Lower leg skin (tissue), 3 donors: Measurements from ENCODE around the gene AFF2.

Experiments used
- CTCF ChIP-seq, 3 donors: fragments of 450-650 bp; IDR thresholded peaks; one replicate each; pipeline ENCODE4 v1.5.1; 2016; ENCODE audit warnings: antibody characterized with exemption in 3 of 3, mild to moderate bottlenecking in 3 of 3, moderate library complexity in 2 of 3
- POLR2A ChIP-seq, 2 donors: fragments of 450-650 bp; IDR thresholded peaks; one replicate each; pipeline ENCODE4 v1.6.1; 2016 to 2017; ENCODE audit warnings: antibody characterized with exemption in 2 of 2, mild to moderate bottlenecking in 1 of 2, moderate library complexity in 1 of 2

GRCh38 chrX:148574237-148574973 is 74.0 kb downstream of the AFF2 start:
- no peak for TF ChIP-seq CTCF (IDR thresholded peaks at IDR 0.05)
- TF ChIP-seq POLR2A (IDR thresholded peaks at IDR 0.05) = no peak
